ENCODE measurements around the gene NEK11. TPM values are rescaled to one million over a fixed set of nuclear protein-coding genes. Genes with fewer than 3 reads are reported as not detected.
A peak's percentile ranks its signal among the peaks of the same experiment; 100 is the strongest.

The NEK11 gene
- total RNA-seq, 1 donor from 2014 or later: 4.4 TPM

DNA sequence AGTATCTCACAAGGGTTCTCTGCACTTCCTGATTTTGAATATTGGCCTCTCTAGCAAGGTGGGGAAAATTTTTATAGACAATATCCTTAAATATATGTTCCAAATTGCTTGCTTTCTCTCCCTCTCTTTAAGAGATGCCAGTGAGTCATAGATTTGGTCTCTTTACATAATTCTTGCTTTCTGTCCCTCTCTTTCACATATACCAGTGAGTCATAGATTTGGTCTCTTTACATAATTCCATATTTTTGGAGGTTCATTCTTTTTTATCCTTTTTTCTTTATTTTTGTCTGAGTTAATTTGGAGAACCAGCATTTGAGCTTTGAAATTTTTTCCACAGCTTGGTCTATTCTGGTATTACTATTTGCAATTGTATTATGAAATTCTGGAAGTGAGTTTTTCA lies 277.2 kb downstream of the NEK11 start:
- H3K4me3 Mint-ChIP-seq (ENCODE audit: unreplicated experiment): no peak overlapping the region
- peaks cover 10% of the 10 kb centered on the region for H3K4me1 Mint-ChIP-seq (ENCODE audit: low read depth)
- no peak for DNase-seq (ENCODE audit: low spot score)
- H3K9me3 Mint-ChIP-seq (ENCODE audit: low read depth): peaks cover 6% of the 10 kb centered on the region
- peaks cover 2% of the 10 kb centered on the region for H3K36me3 Mint-ChIP-seq (ENCODE audit: low read depth)
- TF ChIP-seq, protein P1, sequence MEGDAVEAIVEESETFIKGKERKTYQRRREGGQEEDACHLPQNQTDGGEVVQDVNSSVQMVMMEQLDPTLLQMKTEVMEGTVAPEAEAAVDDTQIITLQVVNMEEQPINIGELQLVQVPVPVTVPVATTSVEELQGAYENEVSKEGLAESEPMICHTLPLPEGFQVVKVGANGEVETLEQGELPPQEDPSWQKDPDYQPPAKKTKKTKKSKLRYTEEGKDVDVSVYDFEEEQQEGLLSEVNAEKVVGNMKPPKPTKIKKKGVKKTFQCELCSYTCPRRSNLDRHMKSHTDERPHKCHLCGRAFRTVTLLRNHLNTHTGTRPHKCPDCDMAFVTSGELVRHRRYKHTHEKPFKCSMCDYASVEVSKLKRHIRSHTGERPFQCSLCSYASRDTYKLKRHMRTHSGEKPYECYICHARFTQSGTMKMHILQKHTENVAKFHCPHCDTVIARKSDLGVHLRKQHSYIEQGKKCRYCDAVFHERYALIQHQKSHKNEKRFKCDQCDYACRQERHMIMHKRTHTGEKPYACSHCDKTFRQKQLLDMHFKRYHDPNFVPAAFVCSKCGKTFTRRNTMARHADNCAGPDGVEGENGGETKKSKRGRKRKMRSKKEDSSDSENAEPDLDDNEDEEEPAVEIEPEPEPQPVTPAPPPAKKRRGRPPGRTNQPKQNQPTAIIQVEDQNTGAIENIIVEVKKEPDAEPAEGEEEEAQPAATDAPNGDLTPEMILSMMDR (IDR thresholded peaks at IDR 0.05): no peak
- H3K27ac Mint-ChIP-seq (ENCODE audit: unreplicated experiment): no peak overlapping the region
- peaks cover 11% of the 10 kb centered on the region for H3K27me3 Mint-ChIP-seq (ENCODE audit: low read depth)

DNA sequence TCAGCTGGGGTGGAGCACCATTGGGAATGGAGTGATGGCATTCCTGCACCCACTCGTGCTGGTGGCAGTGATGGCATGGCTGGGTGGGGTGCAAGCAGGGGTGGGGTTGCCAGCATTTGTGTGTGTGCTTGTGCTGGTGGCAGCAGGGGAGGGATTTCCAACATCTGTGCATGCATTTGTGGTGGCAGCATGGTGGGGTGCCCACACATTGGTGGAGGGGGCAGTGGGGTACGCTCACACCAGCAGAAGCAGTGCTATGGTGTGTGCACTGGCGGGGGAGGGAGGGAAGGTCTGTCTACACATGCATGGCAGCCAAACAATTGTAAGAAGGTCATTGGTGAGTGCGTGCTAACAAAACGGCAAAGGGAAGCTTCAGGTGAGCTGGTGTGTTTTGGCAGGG lies 278.2 kb downstream of the NEK11 start:
- H3K27me3 Mint-ChIP-seq (ENCODE audit: low read depth): peaks cover 11% of the 10 kb centered on the region
- H3K27ac Mint-ChIP-seq (ENCODE audit: unreplicated experiment): no peak overlapping the region
- TF ChIP-seq, protein P1 (IDR thresholded peaks at IDR 0.05): no peak
- peak; percentile 72 for DNase-seq (ENCODE audit: low spot score)
- H3K9me3 Mint-ChIP-seq (ENCODE audit: low read depth): peaks cover 6% of the 10 kb centered on the region
- no peak overlapping the region for H3K4me3 Mint-ChIP-seq (ENCODE audit: unreplicated experiment)
- H3K4me1 Mint-ChIP-seq (ENCODE audit: low read depth): peaks cover 10% of the 10 kb centered on the region
- H3K36me3 Mint-ChIP-seq (ENCODE audit: low read depth): peaks cover 2% of the 10 kb centered on the region

DNA sequence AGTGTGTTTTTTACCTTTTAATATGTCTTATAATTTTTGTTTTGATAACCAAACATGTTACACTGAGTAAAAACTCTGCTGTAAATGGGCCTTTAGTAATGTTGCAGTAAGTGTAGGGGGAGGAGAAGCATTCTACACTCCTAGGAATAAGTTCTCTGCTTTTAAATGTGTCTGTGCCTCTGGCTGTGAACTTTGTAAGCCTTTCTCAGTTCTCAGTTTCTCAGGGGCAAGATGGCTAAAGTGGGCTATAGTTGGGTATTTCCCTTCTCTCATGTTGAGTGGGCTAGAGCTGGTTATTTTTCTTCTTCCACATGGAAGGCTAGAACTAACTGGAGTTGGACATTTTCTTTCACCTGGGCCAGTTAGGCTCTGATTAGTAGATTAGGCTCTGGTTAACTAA lies 279.6 kb downstream of the NEK11 start:
- no peak overlapping the region for H3K4me3 Mint-ChIP-seq (ENCODE audit: unreplicated experiment)
- TF ChIP-seq, protein P1 (IDR thresholded peaks at IDR 0.05): no peak
- peaks cover 10% of the 10 kb centered on the region for H3K4me1 Mint-ChIP-seq (ENCODE audit: low read depth)
- DNase-seq (ENCODE audit: low spot score): no peak
- peaks cover 11% of the 10 kb centered on the region for H3K27me3 Mint-ChIP-seq (ENCODE audit: low read depth)
- H3K36me3 Mint-ChIP-seq (ENCODE audit: low read depth): no peaks in the 10 kb centered on the region
- H3K9me3 Mint-ChIP-seq (ENCODE audit: low read depth): no peaks in the 10 kb centered on the region
- H3K27ac Mint-ChIP-seq (ENCODE audit: unreplicated experiment): no peak overlapping the region

DNA sequence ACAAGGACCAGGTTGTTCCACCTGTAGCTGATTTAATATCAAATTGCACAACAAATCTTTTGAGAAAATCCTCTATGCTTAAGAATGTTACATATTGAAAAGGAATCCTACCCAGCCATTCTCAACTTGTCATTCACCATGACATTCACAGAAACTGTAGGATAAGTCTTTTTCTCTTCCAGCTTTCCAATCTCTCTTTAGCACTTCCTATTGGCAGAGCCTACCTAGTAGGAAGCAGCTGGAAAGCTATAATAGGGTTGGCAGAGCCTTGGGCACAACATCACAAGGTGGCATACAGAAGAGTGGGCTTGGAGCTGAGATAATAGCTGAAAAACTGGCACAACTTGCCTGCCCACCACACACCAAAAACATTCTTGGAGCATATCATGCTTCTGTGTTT lies 287.6 kb downstream of the NEK11 start:
- TF ChIP-seq, protein P1 (IDR thresholded peaks at IDR 0.05): no peak
- no peak for DNase-seq (ENCODE audit: low spot score)
- no peak overlapping the region for H3K4me3 Mint-ChIP-seq (ENCODE audit: unreplicated experiment)
- H3K27ac Mint-ChIP-seq (ENCODE audit: unreplicated experiment): no peak overlapping the region
- H3K4me1 Mint-ChIP-seq (ENCODE audit: low read depth): no peaks in the 10 kb centered on the region
- peaks cover 2% of the 10 kb centered on the region for H3K36me3 Mint-ChIP-seq (ENCODE audit: low read depth)
- H3K27me3 Mint-ChIP-seq (ENCODE audit: low read depth): peaks cover 4% of the 10 kb centered on the region
- no peaks in the 10 kb centered on the region for H3K9me3 Mint-ChIP-seq (ENCODE audit: low read depth)

DNA sequence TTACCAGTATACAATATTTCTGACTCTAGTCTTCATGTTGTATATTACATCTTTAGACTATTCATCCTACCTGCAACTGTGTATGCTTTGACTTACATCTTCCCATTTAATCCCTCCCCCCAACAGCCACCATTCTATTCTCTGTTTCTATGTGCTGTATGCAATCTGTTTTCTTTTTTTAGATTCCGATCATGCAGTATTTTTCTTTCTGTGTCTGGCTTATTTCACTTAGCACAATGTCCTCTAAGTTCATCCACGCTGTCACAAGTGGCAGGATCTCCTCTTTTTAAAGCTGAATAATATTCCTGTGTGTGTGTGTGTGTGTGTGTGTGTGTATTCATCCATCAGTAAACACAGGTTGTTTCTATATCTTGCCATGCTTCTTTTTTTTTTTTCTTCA lies 288.5 kb downstream of the NEK11 start:
- TF ChIP-seq, protein P1 (IDR thresholded peaks at IDR 0.05): no peak
- Mint-ChIP-seq H3K27me3 (ENCODE audit: low read depth) (peaks cover 4% of the 10 kb centered on the region), H3K27ac (ENCODE audit: unreplicated experiment) (no peak overlapping the region), H3K4me3 (ENCODE audit: unreplicated experiment) (no peak overlapping the region), H3K36me3 (ENCODE audit: low read depth) (peaks cover 2% of the 10 kb centered on the region), H3K4me1 (ENCODE audit: low read depth) (no peaks in the 10 kb centered on the region), H3K9me3 (ENCODE audit: low read depth) (no peaks in the 10 kb centered on the region)
- DNase-seq (ENCODE audit: low spot score): no peak
